OCI-LY3 (cell line): ENCODE measurements around the gene TCTN2.

ENCODE experiments used
- CTCF ChIP-seq: fragments of 200-600, 300-600 bp; sonication (generic); IDR thresholded peaks from 2 replicates; pipeline ENCODE4 v1.5.1; 2014; ENCODE audit warnings: antibody characterized with exemption, low read length, low read depth
- EZH2phosphoT487 ChIP-seq: fragments of 200-600 bp; shearing (Covaris generic); IDR thresholded peaks from 2 replicates; pipeline ENCODE4 v1.6.1; 2018; ENCODE audit warnings: antibody characterized with exemption, mixed run types, low read depth

DNA sequence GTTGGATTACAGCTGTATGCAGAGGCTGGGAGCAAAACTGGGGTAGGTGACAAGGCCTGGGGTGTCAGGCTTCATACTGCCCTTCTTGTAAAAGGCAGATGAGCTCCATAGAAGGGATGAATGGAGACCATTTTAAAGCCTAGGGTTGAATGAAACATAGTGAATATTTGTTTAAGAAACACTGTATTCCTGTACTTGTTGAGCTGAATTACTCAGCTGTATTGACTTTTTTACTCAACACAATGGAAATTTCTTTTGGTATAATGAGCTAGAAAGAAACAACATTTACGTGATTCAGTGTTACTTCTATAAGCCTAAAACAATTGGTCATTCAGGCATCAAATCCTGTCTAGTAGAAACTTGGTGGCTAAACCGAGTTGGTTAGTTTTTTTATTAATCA lies 55.3 kb downstream of the TCTN2 start:
- TF ChIP-seq CTCF (no peak), EZH2phosphoT487 (no peak)
